ENCODE results near the gene RAMACL.
"Not testable (repeated sequence)": the region's sequence is repeated elsewhere in the genome, so short reads cannot be mapped to it uniquely, and the experiment has no call there.

RAMACL gene

GRCh38 chr6:166586424-166587156 lies at the start of gene RAMACL:
TSS of gene RAMACL (minus strand) at chr6:166586678. CDS start at chr6:166586477, 201 bp downstream.
- peak; percentile 34 for DNase-seq

DNA sequence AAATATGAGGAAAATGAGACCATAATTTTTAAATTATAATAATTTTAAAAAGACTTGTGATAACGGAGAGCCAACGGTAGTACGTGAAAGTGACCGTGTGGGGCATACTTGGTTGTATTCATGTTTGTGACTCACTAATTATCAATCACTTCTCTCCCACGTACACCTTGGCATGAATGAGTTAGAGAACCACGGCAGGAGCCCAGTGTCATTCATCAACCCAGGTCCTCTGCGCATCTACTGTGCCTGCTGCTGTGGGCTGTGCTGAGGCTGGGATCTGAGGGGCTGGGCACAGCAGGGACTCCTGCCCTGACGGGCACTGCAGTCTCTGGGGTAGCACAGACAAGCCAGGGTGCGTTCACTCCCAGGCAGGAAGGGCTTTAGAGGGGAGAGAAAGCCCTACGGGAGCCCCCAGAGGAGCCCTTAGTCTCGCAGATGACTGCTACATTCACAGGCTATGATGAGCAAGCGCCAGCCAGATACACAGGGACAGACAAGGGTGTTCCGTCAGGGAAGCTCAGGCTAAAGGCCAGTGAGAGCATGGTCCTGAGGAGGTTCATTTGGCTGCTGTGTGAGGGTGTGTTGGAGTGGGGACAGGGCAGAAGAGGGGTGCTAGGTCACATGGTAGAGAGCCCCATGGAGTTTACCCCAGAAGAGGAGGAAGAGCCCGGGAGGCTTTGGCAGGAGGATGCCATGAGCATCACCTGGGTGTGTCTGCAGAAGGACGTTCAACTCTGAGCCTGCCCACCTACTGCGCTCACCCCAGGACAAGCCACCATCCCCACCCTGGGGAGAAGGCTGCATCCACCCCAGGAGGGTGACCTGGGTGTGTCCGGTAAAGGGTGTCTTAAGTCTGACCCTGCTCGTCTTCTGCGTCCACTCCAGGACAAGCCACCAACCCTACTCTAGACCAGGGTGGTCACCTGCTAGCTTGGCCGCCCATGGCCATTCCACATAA lies 48.8 kb upstream of the RAMACL start:
- DNase-seq = no peak

DNA sequence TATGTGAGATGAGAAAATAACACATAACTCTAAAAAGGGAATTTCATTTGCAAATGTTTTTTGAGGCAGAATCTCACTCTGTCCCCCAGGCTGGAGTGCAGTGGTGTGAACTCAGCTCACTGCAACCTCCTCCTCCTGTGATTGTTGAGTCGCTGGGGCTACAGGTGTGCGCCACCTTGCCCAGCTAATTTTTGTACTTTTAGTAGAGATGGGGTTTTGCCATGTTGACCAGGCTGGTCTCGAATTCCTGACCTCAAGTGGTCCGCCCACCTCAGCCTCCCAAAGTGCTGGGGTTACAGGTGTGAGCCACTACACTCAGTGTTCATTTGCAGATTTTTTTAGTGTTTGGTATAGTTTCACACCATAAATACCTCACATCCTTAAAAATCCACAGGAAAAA lies 48.1 kb upstream of the RAMACL start:
- not testable (repeated sequence) for DNase-seq

GRCh38 chr6:166633732-166634535 lies 47.5 kb upstream of the RAMACL start:
- DNase-seq = no peak

DNA sequence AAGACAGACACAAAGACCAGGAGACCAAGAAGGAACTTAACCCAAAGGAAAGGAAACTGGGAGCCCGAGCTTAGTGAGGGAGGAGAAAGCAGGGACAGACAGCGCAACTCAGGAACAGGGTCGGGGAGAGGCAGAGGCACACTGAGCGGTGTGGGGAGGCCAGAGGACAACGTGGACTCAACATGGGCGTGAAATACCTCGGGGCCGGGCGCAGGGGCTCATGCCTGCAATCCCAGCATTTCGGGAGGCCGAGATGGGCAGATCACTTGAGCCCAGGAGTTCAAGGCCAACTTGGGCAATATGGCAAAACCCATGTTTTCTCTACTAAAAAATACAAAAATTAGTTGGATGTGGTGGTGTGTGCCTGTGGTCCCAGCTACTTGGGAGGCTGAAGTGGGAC lies 46.3 kb upstream of the RAMACL start:
- no peak for DNase-seq

DNA sequence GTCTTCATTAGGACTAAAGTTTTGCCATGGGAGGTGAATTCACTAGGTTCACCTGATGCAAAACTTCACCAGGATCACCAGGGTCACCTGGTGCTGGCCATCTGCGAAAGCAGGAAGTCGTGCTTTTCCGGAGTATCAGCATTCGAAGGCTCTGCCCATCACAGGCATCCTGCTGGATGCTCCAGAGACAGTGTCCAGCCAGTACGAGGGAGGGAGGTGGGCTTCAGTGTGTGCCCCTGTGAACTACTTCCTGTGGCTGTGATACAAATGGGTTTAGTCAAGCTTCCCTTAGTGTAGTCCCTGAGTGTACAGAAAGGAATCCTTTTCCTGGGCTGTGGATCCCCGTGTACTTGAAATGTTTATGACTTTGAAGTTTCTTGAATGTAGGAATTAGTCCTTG lies 44.0 kb upstream of the RAMACL start:
- DNase-seq = no peak

GRCh38 chr6:166629628-166630027 lies 43.1 kb upstream of the RAMACL start:
- DNase-seq = no peak

- peak; percentile 56 for DNase-seq
Observed at GRCh38 chr6:166627875-166628801, 41.7 kb upstream of the RAMACL start.

DNA sequence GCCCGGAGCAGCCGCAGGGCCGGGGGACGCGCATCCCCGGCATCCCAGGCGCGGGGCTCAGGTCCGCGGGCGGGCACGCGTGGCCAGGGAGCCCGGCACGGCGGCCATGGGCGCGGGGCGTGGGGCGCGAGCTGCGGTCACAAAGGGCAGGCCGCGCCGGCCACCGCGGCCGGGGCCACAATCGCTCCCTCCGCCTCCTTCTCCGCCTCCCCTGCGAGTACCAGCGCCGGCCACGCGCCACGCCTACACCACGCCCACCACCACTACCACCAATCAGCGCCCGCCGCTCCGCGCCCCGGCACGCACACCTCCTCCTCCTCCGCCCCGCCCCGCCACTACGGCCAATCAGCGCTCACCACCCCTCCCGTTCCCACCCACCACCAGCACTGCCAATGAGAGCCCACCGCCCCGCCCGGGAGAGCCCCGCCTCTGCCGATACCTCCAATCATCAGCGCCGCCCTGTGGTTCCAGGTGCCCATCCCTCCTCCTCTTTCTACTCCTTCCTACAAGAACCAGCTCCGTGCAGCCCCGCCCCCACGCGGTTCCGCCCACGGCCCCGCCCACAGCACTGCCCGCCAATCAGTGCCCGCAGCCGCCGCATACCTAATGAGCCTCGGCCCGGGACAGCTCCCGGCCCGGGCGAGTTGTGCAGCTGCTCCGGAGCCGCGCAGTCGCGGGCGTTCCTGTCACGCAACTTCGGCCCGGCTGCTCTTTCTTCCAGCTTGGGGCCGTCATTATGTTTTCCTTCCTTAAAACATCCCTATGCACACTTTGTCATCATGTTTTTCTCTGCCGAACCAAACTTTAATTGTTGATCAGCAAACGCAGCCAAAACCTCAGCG lies 40.8 kb upstream of the RAMACL start, which contains the start of gene RPS6KA2:
Gene RPS6KA2, minus strand, starts transcription at position 219 of the 842 bp plus-strand sequence. CDS start 232 bp downstream, outside the sequence.
- peak; percentile 100 for DNase-seq

- peak; percentile 22 for DNase-seq
Observed at GRCh38 chr6:166626177-166627032, 39.9 kb upstream of the RAMACL start.

DNA sequence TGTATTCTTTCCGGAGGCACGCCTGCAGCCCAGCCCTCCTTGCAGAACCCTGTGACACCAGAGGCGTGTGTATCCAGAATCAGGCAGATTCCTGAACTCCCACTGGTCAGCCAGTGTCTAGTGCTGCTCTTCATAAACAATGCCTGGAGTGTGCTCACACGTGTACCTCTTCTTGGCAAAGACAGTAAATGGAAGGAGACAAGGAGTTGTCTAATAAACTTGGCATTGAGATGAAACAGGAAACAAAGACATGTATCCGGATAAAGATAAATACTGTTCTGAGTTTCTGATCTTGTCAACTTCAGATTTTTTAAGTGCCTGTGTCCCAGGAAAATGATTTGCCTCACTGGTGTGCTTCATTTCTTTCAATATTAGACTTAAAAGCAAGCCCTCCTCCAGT lies 38.9 kb upstream of the RAMACL start:
- no peak for DNase-seq

DNA sequence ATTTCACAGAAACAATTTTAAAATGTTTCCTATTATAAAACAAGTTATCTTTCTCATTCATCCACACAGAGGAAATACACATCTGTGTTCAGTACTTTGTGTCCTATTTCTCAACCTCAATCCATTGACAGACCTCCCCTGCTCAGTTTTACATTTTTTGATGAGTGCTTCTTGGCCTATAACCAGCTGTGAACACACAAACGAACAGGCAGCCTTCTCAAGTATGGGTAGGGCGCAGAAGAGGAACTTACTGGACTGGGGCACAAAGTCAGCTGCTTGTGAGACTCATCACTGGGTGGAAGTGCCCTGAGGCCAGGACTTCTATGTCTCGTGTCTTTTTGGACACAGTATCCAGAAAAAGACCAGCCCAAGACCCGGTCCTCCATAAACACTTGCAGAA lies 37.8 kb upstream of the RAMACL start:
- no peak for DNase-seq

DNA sequence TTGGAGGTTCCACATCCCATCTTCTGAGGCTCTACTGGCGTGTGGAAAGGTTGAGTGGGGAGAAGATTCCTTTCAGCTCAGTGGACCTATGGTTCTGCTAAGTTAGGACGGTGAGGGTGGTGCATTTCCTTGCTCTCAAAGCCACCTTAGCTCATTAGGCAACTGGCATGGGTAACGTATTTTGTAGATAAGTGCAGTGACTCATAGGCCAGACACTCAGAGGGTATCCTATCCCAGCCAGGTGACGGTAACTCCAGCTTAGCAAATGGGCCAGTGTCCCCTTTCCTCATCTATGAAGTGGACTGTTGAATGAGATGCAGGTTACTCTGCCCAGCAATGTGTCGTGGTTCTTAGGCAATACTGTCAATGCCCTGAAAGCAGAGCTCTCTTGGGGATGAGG lies 36.8 kb upstream of the RAMACL start:
- no peak for DNase-seq

DNA sequence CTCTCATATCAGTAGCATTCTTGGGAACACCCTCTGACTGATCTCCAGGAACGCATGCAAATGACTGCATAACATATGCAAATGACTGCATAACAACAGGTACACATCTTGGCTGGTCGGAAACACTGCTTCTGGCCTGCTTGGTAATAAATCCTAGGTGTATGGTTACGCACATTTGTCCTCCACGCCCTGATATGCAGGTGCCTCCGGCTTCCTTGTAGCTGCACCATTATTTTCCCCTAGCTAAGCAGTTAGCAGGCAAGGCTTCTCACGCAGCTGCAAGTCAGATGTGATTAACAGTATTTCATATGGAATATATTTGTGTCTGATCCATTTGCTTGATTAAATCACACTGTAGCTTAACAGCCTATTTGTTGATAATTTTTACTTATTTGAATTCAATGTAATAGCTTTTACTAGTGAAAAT lies 34.6 kb upstream of the RAMACL start:
- no peak for DNase-seq

GRCh38 chr6:166620478-166621113 lies 34.1 kb upstream of the RAMACL start:
- no peak for DNase-seq

- DNase-seq = no peak
Observed at GRCh38 chr6:166619912-166620311, 33.4 kb upstream of the RAMACL start.

GRCh38 chr6:166618866-166619761 lies 32.6 kb upstream of the RAMACL start:
- DNase-seq = no peak

GRCh38 chr6:166618251-166618650 lies 31.8 kb upstream of the RAMACL start:
- DNase-seq = no peak
